ENCODE results near the gene PKDREJ.
"Not testable (repeated sequence)": the region's sequence is repeated elsewhere in the genome, so short reads cannot be mapped to it uniquely, and the experiment has no call there.

PKDREJ gene

GRCh38 chr22:46267431-46268279, 4.5 kb upstream of the PKDREJ start, which contains the start of gene TTC38:
TSS of gene TTC38 (plus strand) at chr22:46268008. CDS start at chr22:46268040, 32 bp downstream.
- ChIA-PET CTCF (interaction anchor here (1.0 kb wide), 1 partner anchor 145 kb away, joined by 3 read pairs; no protein-coding TSS in a partner anchor), POLR2A (ENCODE audit: low non-redundant PET) (interaction anchor here (1.0 kb wide), 2 partner anchors 17 to 28 kb away, joined by 4 to 5 read pairs; partner anchors contain the start of gene CDPF1)
- peak within 1 kb of the TSS; percentile 76 for H3K27ac ChIP-seq
- peak; percentile 78 for DNase-seq (ENCODE audit: low spot score)
- TF ChIP-seq CTCF (conservative IDR thresholded peaks at IDR 0.05; ENCODE audit: low read depth), result no peak

- CTCF ChIA-PET; DNase-seq (ENCODE audit: low spot score); H3K27ac ChIP-seq; POLR2A ChIA-PET (ENCODE audit: low non-redundant PET): not testable (repeated sequence)
These were observed 2.5 kb upstream of the PKDREJ start for GRCh38 chr22:46265627-46266026.

- CTCF ChIA-PET; DNase-seq (ENCODE audit: low spot score); H3K27ac ChIP-seq; POLR2A ChIA-PET (ENCODE audit: low non-redundant PET): not testable (repeated sequence)
These were observed 1.4 kb upstream of the PKDREJ start for GRCh38 chr22:46264520-46264919.

GRCh38 chr22:46262449-46263215, 511 bp downstream of the PKDREJ start:
- ChIA-PET POLR2A (ENCODE audit: low non-redundant PET) (no interaction called here), CTCF (no interaction called here)
- DNase-seq (ENCODE audit: low spot score), result no peak
- H3K27ac ChIP-seq, result no peak overlapping the region
- TF ChIP-seq CTCF (conservative IDR thresholded peaks at IDR 0.05; ENCODE audit: low read depth), result no peak

- ChIA-PET CTCF (no interaction called here), POLR2A (ENCODE audit: low non-redundant PET) (no interaction called here)
These were observed 3.1 kb downstream of the PKDREJ start for GRCh38 chr22:46260038-46260437.

GRCh38 chr22:46259374-46259773, 3.8 kb downstream of the PKDREJ start:
- no peak for TF ChIP-seq CTCF (conservative IDR thresholded peaks at IDR 0.05; ENCODE audit: low read depth)
- ChIA-PET CTCF (no interaction called here), POLR2A (ENCODE audit: low non-redundant PET) (no interaction called here)
- no peak overlapping the region for H3K27ac ChIP-seq
- DNase-seq (ENCODE audit: low spot score), result no peak

More at GRCh38 chr22:46260038-46260437, 3.1 kb downstream of the PKDREJ start:
- H3K27ac ChIP-seq, result no peak overlapping the region
- no peak for TF ChIP-seq CTCF (conservative IDR thresholded peaks at IDR 0.05; ENCODE audit: low read depth)
- DNase-seq (ENCODE audit: low spot score), result no peak

- TF ChIP-seq CTCF (conservative IDR thresholded peaks at IDR 0.05; ENCODE audit: low read depth), result no peak
- ChIA-PET CTCF (no interaction called here), POLR2A (ENCODE audit: low non-redundant PET) (no interaction called here)
- no peak for DNase-seq (ENCODE audit: low spot score)
- H3K27ac ChIP-seq, result no peak overlapping the region
These were observed 6.7 kb downstream of the PKDREJ start for GRCh38 chr22:46256358-46256958.
